ENCODE measurements around the gene COL5A1.

The COL5A1 gene

GRCh38 chr9:134802216-134802795, 160.7 kb downstream of the COL5A1 start:
- no peak for DNase-seq

DNA sequence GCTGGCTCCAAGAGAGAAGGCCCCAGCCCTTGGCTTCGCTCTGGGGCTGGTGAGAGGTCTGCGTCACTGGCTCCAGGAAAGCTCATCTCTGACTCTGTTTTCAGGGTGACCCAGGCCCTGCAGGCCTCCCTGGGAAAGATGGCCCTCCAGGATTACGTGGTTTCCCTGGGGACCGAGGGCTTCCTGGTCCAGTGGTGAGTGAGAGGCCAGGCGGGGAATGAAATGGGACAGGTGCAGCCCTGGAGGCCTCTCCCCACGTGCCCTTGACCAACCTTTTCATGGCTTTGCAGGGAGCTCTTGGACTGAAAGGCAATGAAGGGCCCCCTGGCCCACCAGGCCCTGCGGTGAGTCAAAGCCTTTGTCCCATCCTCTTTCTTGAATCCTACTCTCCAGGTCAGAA, 163.3 kb downstream of the COL5A1 start:
- DNase-seq, result no peak

GRCh38 chr9:134807716-134808446, 166.3 kb downstream of the COL5A1 start:
- no peak for DNase-seq

GRCh38 chr9:134808447-134808792, 166.8 kb downstream of the COL5A1 start:
- no peak for DNase-seq

- no peak for DNase-seq
Observed at GRCh38 chr9:134809292-134809691, 167.7 kb downstream of the COL5A1 start.

GRCh38 chr9:134809826-134810225, 168.2 kb downstream of the COL5A1 start:
- no peak for DNase-seq

GRCh38 chr9:134811079-134811672, 169.6 kb downstream of the COL5A1 start:
- DNase-seq, result no peak

DNA sequence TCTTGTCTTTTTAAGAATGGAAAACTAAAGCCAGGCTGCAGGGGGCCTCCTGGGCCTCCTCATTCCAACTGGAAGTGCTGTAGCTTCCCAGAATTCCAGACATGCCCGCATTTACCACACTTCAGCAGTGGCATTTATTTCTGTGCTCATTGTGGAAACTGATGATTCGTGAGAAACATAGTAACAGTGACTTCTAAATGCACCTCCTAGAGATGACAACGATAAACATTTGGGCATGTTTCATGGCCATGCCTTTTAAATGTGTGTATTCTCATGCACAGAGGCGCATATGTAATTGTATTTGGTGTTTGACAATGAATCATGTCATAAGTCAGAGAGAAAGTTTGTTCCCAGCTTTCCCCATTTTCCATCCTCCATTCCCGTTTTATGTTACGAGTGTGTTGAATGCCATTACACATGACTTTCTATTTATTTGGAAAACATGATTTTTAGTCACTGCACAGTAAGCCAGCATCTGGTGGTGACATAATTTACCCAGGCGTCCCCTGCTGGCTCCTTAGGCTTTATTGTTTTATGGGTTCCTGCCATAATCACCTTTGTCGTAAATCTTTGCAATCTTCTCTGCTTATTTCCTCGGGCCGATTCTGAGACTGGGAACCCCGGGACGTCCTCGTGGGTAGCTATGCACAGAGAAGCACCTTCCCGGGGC, 170.2 kb downstream of the COL5A1 start:
- no peak for DNase-seq

- no peak for DNase-seq
Observed at GRCh38 chr9:134812343-134812673, 170.7 kb downstream of the COL5A1 start.

- DNase-seq, result no peak
Observed at GRCh38 chr9:134813841-134814240, 172.2 kb downstream of the COL5A1 start.

DNA sequence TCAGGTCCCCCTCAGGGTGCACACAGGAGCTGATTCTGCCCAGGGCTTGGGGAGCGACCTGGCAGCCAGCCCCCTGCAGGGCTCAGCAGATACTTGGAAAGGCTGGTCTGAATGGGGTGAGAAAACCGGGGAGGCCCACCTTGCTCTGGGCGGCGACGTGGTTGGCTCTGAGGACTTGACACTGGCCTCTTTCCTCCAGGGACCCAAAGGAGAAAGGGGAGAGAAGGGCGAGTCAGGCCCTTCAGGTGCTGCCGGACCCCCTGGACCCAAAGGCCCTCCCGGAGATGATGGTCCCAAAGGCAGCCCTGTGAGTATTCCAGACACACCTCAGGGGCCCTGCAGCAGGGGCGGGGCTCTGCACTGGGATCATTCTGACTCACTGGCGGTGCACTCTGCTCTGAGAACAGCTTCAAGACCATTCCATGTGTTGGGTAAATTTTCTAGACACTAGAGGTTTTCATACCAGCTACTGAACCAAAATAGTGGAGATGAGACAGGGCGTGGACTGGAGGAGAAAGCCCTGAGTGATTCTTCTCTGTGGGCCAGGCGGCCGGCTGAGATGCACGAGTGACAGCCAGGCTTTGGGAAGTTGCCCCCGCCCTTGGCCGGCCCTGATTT, 173.1 kb downstream of the COL5A1 start:
- no peak for DNase-seq

DNA sequence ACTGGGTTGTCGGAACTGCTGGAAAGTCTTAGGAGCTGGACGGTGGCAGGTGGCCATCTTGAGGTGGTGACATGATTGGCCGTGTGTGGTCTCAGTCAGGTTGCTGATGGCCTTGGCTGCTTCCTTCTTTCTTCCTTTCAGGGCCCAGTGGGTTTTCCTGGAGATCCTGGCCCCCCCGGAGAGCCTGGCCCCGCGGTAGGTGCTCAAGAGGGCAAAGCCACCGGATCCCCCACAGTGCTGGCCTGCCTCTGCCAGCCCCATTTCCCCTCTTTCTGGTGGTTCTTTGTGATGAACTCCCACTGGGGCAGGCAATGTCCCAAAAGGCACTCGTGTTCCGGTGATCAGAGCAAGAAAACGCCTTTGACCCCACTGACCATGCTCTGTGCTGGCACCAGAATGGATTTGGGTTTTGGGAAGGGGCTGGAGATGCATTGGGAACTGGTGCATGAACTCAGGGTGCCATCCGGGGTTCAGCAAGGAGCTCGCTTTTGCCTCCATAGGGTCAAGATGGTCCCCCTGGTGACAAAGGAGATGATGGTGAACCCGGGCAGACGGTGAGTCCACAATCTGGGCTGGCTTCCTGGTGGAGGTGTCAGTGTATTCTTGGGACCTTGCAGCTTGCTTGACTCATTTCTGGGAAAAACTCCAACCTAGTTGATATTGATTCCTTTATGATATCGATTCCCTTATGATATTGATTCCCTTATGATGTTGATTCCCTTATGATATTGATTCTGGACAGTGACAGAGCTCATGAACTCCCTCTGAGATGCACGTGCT, 174.0 kb downstream of the COL5A1 start:
- DNase-seq, result no peak

- no peak for DNase-seq
Observed at GRCh38 chr9:134816264-134816663, 174.7 kb downstream of the COL5A1 start.

- no peak for DNase-seq
Observed at GRCh38 chr9:134818000-134818568, 176.5 kb downstream of the COL5A1 start.

DNA sequence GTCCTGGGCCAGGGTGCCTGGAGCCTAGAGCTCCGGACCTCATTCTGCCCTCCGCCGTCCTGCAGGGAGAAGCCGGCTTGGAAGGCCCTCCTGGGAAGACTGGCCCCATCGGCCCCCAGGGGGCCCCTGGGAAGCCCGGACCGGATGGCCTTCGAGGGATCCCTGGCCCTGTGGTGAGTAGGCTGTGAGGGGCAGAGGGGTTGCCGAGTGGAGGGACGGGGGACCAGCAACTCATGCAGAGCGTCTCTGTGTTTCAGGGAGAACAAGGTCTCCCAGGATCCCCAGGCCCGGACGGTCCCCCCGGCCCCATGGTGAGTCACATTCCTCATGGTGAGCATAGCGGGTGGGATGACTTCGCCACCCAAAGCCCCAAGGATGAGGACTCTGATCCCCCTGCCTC, 177.0 kb downstream of the COL5A1 start:
- no peak for DNase-seq

DNA sequence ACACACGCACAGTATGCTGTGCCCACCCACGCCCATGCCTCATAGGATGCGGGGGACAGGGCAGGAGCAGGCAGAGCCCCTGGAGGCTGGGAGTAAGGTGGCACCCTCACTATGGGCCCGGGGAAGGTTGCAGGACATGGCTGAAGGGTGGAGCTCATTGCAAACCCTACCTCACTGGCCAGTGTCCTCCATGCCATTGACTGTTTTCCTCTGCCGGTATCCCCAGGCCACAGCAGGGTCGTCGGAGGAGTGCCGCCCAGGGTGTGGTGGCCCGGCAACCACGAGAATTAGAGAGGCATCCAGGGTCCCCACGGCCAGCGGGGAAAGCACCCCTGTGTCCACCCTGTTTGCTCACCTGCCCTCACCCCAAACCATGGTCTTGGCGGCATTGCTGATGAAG, 179.3 kb downstream of the COL5A1 start:
- no peak for DNase-seq

GRCh38 chr9:134822541-134822940, 180.9 kb downstream of the COL5A1 start:
- no peak for DNase-seq

GRCh38 chr9:134823623-134824022, 182.0 kb downstream of the COL5A1 start:
- no peak for DNase-seq

- no peak for DNase-seq
Observed at GRCh38 chr9:134824583-134824982, 183.0 kb downstream of the COL5A1 start.

- DNase-seq, result no peak
Observed at GRCh38 chr9:134825025-134825424, 183.4 kb downstream of the COL5A1 start.

GRCh38 chr9:134826336-134827285, 185.0 kb downstream of the COL5A1 start:
- no peak for DNase-seq

Data from GOT3 (cell line).